ENCODE results near the gene NFKB1. TPM values are rescaled to one million over a fixed set of nuclear protein-coding genes. Genes with fewer than 3 reads are reported as not detected.

The NFKB1 gene
- total and polyA plus RNA-seq, 10 of the 15 experiments (the other 5 are each of a cell fraction or from before 2014, with no cell fraction given) = 8.7 to 110 (median 57.3) TPM

GRCh38 chr4:102665527-102665926 lies 164.4 kb downstream of the NFKB1 start:
- POLR2A ChIA-PET = no interaction called here
- 96% methylated on average over 3 of the region's 3 CpGs for WGBS (ENCODE audit: insufficient coverage, insufficient replicate concordance, low lambda C conversion rate, missing lambda C conversion rate)
- FAIRE-seq (no peak), DNase-seq (ENCODE audit: low read depth, low spot score) (no peak), ATAC-seq (no peak)
- H3K9ac ChIP-seq (ENCODE audit: control insufficient read depth, insufficient read depth, low read length) = no peak overlapping the region
- H3K9me3 ChIP-seq (replicated peaks; ENCODE audit: control insufficient read depth, insufficient read depth, low read length) = no peaks in the 10 kb centered on the region
- H3K79me2 ChIP-seq (ENCODE audit: control insufficient read depth, insufficient read depth, low read length) = no peaks in the 10 kb centered on the region
- in situ Hi-C loops (cut with MboI) = no loop called here
- BruUV-seq (replicated peaks) = no TSS peak
- no peak overlapping the region for H3K4me3 ChIP-seq
- peaks cover 0 to 8% of the 10 kb centered on the region in 2 experiments; a peak in 2 of 4 replicates for H3K36me3 ChIP-seq (ENCODE audit: control insufficient read depth in 2 of 2, insufficient read depth in 2 of 2, low read length in 1 of 2)
- no peak overlapping the region for H3K27ac ChIP-seq (ENCODE audit: control insufficient read depth, insufficient read depth)
- H3K27me3 ChIP-seq (replicated peaks in 1 of 2; ENCODE audit: control insufficient read depth in 2 of 2, insufficient read depth in 2 of 2, low read length in 1 of 2) = no peaks in the 10 kb centered on the region
- H3K4me1 ChIP-seq (ENCODE audit: control insufficient read depth, insufficient read depth, low read length) = no peaks in the 10 kb centered on the region
- H3K4me2 ChIP-seq (ENCODE audit: control insufficient read depth, insufficient read depth) = no peak overlapping the region
- TF ChIP-seq STAT1 (conservative IDR thresholded peaks at IDR 0.05) (no peak), YBX1 (IDR thresholded peaks at IDR 0.05) (no peak), ATF3 (IDR thresholded peaks at IDR 0.05; ENCODE audit: borderline replicate concordance, extremely low read depth, low read depth, low read length) (no peak), PML (IDR thresholded peaks at IDR 0.05; ENCODE audit: low read length) (no peak), CEBPB (IDR thresholded peaks at IDR 0.05; ENCODE audit: borderline replicate concordance in 1 of 2, low read depth in 2 of 2, low read length in 2 of 2) (no peak), USF1 (IDR thresholded peaks at IDR 0.05; ENCODE audit: borderline replicate concordance, extremely low read length, insufficient read depth, low read depth, low read length) (no peak), DPF2 (IDR thresholded peaks at IDR 0.05) (no peak), RELB (IDR thresholded peaks at IDR 0.05; ENCODE audit: low read depth) (no peak), MAX (IDR thresholded peaks at IDR 0.05; ENCODE audit: low read depth, low read length) (no peak), ATF2 (IDR thresholded peaks at IDR 0.05; ENCODE audit: low read length) (no peak), ZNF687 (IDR thresholded peaks at IDR 0.05) (no peak), POLR2AphosphoS2 (IDR thresholded peaks at IDR 0.05; ENCODE audit: low read depth, low read length) (no peak), MYC (IDR thresholded peaks at IDR 0.05; ENCODE audit: insufficient read depth, insufficient read length, insufficient replicate concordance, low read length, severe bottlenecking) (no peak), SMC3 (IDR thresholded peaks at IDR 0.05; ENCODE audit: borderline replicate concordance, low read length) (no peak)
- no peaks in the 10 kb centered on the region for H4K20me1 ChIP-seq (ENCODE audit: control insufficient read depth, insufficient read depth)
- H2AFZ ChIP-seq (ENCODE audit: control insufficient read depth, low read depth, low read length) = no peak overlapping the region
- CTCF ChIA-PET = interaction anchor here (0.9 kb wide), 1 partner anchor 14 kb away, joined by 3 read pairs; no protein-coding TSS in a partner anchor
- intact Hi-C loops (cut with micrococcal nuclease; ENCODE audit: unreplicated experiment) = no loop called here
- SMC1A ChIA-PET (ENCODE audit: uncharacterized antibody, unreplicated experiment) = interaction anchor here (0.6 to 1.0 kb wide), 2 partner anchors 14 to 438 kb away, joined by 3 read pairs; no protein-coding TSS in a partner anchor
- RAD21 ChIA-PET (ENCODE audit: unreplicated experiment) = interaction anchor here (1.1 to 1.2 kb wide), 2 partner anchors 95 to 415 kb away, joined by 3 read pairs; partner anchors contain the start of gene MANBA
